ENCODE data around the gene BPIFB1.

DNA sequence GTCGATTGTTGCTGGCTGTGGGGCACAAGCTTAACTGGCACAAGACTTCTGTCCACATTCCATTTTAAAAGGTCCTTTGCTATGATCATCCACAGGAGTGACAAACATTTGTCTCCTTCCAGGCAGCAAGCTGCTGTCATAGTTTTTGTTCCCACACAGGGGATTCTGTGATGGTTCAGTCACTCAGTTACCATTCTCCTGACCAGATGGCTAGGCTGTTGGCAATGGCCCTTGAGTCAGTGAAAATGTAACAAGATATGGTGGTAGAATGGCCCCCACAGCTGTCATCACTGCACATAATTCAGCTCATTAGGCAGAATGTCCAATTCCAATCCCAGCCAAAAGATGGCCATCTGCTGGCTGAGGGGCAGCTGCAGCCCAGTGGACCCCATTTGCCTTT lies 33.6 kb upstream of the BPIFB1 start:
- TF ChIP-seq, protein P1, sequence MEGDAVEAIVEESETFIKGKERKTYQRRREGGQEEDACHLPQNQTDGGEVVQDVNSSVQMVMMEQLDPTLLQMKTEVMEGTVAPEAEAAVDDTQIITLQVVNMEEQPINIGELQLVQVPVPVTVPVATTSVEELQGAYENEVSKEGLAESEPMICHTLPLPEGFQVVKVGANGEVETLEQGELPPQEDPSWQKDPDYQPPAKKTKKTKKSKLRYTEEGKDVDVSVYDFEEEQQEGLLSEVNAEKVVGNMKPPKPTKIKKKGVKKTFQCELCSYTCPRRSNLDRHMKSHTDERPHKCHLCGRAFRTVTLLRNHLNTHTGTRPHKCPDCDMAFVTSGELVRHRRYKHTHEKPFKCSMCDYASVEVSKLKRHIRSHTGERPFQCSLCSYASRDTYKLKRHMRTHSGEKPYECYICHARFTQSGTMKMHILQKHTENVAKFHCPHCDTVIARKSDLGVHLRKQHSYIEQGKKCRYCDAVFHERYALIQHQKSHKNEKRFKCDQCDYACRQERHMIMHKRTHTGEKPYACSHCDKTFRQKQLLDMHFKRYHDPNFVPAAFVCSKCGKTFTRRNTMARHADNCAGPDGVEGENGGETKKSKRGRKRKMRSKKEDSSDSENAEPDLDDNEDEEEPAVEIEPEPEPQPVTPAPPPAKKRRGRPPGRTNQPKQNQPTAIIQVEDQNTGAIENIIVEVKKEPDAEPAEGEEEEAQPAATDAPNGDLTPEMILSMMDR (IDR thresholded peaks at IDR 0.05): no peak
- TF ChIP-seq POLR2AphosphoS5 (IDR thresholded peaks at IDR 0.05) (no peak), EP300 (IDR thresholded peaks at IDR 0.05) (no peak), POLR2A (IDR thresholded peaks at IDR 0.05) (no peak)

Measured in sigmoid colon (tissue), 4 donors.